GM21619 (cell line): ENCODE results near the gene CACNA2D3.

Source experiments
- ATAC-seq: cut with Tn5 transposase; IDR thresholded peaks from one replicate; pipeline ENCODE4 v1.9.1; 2021; ENCODE audit not compliant: unreplicated experiment

The CACNA2D3 gene

GRCh38 chr3:54361746-54362283, 239.5 kb downstream of the CACNA2D3 start:
- ATAC-seq, result no peak

- ATAC-seq, result no peak
Measured at GRCh38 chr3:54366007-54366750, 243.8 kb downstream of the CACNA2D3 start.

GRCh38 chr3:54366839-54367238, 244.5 kb downstream of the CACNA2D3 start:
- no peak for ATAC-seq

GRCh38 chr3:54372232-54372631, 249.9 kb downstream of the CACNA2D3 start:
- ATAC-seq, result no peak

DNA sequence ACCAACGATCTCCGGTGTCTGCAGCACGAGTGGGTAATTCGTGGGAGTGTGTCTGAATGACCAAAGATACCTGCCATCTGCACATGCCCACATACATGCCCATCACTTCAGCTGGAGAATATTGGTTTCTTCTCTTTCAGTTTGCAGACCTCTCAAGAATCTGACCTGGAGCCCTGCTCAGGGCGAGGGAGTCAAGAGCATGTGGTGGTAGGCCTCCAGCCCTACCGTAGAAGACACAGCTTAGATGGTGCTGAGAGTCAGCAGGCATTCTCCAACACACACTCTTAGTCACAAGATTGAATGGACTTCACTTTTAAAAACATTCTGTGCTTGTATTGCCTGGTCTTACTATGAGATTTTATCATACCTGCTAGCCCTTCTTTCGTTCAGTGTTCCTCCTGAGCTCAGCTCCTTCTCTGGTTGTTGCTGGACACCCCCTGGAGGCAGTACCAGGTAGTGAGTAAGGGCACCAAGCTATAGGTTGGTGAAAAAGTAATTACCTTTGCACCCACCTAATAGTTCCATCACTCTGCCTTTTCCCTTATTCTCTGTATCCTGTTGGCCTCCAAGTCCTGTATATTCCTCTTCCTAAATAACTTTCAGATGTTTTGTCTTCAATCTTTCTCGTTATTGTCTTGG, 252.0 kb downstream of the CACNA2D3 start:
- ATAC-seq, result no peak

DNA sequence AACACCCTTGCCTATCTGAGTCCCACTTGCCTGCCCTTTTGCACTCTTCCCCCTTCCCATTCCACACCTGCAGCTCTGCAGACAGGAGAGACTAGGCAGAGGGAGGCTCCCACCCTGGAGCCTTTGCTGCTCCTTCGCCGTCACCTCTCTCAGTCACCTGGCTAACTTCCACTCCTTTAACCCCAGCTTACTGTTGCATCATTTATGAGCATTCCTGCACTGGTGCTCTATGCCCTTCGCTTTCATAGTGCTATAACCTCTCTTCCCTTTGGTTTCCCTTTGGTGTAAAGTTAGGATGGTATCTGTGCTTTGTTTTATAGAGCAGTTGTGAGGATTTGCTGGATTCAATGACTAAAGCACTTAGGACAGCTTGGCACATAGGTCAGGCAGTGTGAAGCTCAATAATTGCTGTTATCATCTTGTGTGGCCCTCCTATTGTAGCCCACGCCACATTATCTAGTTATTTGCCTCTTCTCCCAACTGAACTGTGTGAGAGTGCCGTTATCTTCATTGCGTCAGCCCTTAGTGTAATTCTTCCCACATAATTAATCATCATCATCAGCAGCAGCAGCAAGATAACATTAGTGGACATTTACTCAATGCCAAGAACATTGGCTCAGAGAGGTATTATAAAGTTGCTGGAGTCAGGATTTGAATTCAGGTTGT, 253.9 kb downstream of the CACNA2D3 start:
- no peak for ATAC-seq

DNA sequence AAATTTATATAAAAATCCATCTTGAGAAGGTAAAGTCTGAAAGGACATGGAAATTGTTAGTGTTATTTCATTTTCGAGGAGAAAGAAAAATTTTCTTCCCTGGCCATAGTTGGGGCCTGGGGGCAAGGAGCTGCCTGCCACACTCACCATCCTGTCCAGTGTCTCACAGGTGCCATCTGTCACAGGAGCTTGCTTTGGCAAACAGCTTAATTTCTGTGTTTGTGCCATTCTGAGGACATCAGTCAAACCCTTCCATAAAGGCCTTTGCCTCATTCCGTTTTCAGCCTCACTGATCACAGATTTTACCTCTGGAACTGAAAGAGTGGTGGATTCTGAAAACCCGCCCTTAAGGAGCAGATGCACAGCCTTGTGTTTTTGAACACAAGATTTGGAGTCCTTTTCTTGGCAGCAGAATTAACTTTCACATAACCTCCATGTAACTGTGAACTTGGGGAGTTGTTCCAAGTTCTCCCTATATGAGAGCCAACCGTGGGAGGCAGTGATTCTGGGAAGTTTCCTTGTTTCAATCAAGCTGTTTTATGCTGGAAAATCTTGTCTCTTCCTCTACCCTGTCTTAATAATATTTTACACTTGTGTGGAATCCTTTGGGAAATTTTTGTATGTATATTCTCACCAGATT, 254.7 kb downstream of the CACNA2D3 start:
- ATAC-seq, result no peak

- no peak for ATAC-seq
Measured at GRCh38 chr3:54378184-54378583, 255.8 kb downstream of the CACNA2D3 start.

- no peak for ATAC-seq
Measured at GRCh38 chr3:54384279-54384678, 261.9 kb downstream of the CACNA2D3 start.

DNA sequence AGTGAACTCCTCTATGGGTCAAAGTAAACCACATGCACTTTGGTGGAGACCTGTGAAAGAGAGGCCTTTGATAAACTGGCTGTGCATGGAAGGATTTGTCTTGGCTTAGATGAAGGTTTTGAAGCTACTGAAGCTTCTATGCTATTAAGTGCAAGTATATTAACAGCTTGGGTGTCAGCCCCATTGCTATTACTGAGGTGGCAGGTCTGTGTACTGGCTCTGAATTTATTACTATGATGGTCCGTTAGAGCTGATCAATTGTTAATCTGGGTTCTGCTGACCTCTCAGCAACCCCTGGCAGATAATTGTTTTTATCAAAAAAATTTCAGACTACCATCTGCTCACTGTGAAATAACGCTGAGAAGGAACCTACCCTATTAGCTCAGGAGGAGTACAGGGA, 268.2 kb downstream of the CACNA2D3 start:
- no peak for ATAC-seq

- ATAC-seq, result no peak
Measured at GRCh38 chr3:54393150-54393549, 270.8 kb downstream of the CACNA2D3 start.

GRCh38 chr3:54408328-54408727, 286.0 kb downstream of the CACNA2D3 start:
- no peak for ATAC-seq

DNA sequence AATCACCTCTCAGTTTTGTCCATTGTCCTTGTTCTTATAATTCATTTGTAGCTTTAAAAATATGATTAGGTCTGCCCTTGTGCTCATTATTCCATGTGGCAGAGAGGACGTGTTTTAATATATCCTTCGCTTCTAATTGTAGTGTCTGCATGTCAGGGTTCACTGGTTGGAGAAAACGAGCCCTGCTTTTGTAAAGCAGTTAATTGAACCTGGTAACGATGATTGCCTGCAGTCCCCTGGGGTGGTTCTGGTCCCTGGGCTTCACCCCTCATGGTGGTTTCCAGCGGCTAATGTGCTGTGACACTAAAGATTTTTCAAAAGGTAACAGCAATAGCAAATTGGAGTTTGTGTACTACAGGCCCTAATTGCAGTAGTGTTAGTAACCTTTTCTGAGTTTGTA, 299.6 kb downstream of the CACNA2D3 start:
- ATAC-seq, result no peak

DNA sequence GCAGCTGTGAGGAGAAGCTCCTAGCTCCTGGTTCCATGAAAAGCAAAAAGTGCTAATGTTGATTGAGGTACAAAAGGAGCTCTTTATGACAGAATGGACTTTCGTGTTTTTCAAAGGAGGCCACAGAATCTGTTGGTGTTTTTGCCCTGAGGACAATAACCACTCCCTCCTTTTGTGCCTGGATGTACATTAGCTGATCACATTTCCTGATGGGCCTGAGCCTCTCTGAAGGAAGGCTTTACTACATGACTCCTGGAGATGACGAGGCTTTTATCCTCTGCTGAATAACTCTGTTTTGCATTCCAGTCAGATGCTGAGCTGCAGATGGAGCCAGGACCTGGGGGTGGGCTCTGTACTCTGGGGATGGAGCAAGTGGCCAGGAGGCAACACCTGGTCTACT, 301.9 kb downstream of the CACNA2D3 start:
- no peak for ATAC-seq

- ATAC-seq, result no peak
Measured at GRCh38 chr3:54426381-54426780, 304.0 kb downstream of the CACNA2D3 start.

GRCh38 chr3:54427501-54427900, 305.1 kb downstream of the CACNA2D3 start:
- ATAC-seq, result no peak

GRCh38 chr3:54427941-54428871, 305.9 kb downstream of the CACNA2D3 start:
- ATAC-seq, result no peak

GRCh38 chr3:54432975-54433374, 310.6 kb downstream of the CACNA2D3 start:
- ATAC-seq, result no peak

GRCh38 chr3:54433846-54434245, 311.5 kb downstream of the CACNA2D3 start:
- ATAC-seq, result no peak

GRCh38 chr3:54434756-54435155, 312.4 kb downstream of the CACNA2D3 start:
- ATAC-seq, result no peak
